Endothelial cell of umbilical vein (primary cell): ENCODE results near the gene ZNF148. TPM values are rescaled to one million over a fixed set of nuclear protein-coding genes. Genes with fewer than 3 reads are reported as not detected.

Experiments used
- BruUV-seq: library from RNA; stranded (reverse); fragments of 400-500 nt; replicated peaks from 2 replicates; lab custom pipeline; 2021; lab: Mats Ljungman, UMichigan
- CTCF ChIA-PET: fragments of 300-600, 350-600 bp; sonication (Branson Sonifier 250); formaldehyde crosslinking; loops from one replicate; lab custom pipeline; 2021; ENCODE audit warnings: antibody characterized with exemption, inconsistent platforms; lab: Charles Lee
- POLR2A ChIA-PET: fragments of 300-600, 350-600 bp; sonication (Branson Sonifier 250); formaldehyde crosslinking; loops from one replicate; lab custom pipeline; 2021; ENCODE audit warnings: antibody characterized with exemption, inconsistent platforms; lab: Charles Lee
- DNase-seq: peaks from one replicate; pipeline ENCODE4 v3.0.0-alpha.2; 2011; ENCODE audit warnings: low read depth, low spot score
- FAIRE-seq: peaks from 2 replicates; lab custom pipeline; 2011; peaks lifted over from hg19 to GRCh38; lab: Jason Lieb, UNC
- H2AFZ ChIP-seq: 2 replicates; pipeline ENCODE4 v1.6.0; 2012; ENCODE audit warnings: low read depth, low read length, control low read depth, inconsistent platforms
- H3K27ac ChIP-seq: 2 replicates; pipeline ENCODE4 v1.5.1; 2011; ENCODE audit warnings: low read depth, mild to moderate bottlenecking, control low read depth, low read length, moderate library complexity; ENCODE audit not compliant: insufficient read depth
- H3K27me3 ChIP-seq, 2 experiments: 2 replicates each; pipeline versions ENCODE4 v1.6.0 to v1.6.1; 2011; ENCODE audit warnings: low read length in 2 of 2, mixed read lengths in 1 of 2; ENCODE audit not compliant: control insufficient read depth in 2 of 2, insufficient read depth in 2 of 2
- H3K36me3 ChIP-seq, 2 experiments: 2 replicates in 1 of 2; 3 replicates in 1 of 2; pipeline ENCODE4 v1.5.1; 2011; ENCODE audit warnings: low read length in 2 of 2, mild to moderate bottlenecking in 1 of 2, moderate library complexity in 1 of 2; ENCODE audit not compliant: control insufficient read depth in 2 of 2, insufficient read depth in 2 of 2; ENCODE audit errors: extremely low read depth in 1 of 2
- H3K4me1 ChIP-seq: 3 replicates; pipeline ENCODE4 v1.5.1; 2011; ENCODE audit warnings: mild to moderate bottlenecking, low read length; ENCODE audit not compliant: control insufficient read depth, insufficient read depth; ENCODE audit errors: extremely low read depth
- H3K4me2 ChIP-seq: 2 replicates; pipeline ENCODE4 v1.6.1; 2011; ENCODE audit warnings: low read length, control low read depth, mixed read lengths; ENCODE audit not compliant: insufficient read depth
- H3K4me3 ChIP-seq, 3 experiments: fragments of 200-600 bp in 1 of 3; sonication (generic), shearing (Covaris generic) in 1 of 3; replicated peaks in 1 of 3; 2 replicates each; pipeline ENCODE4 v1.5.1; 2011 to 2016; ENCODE audit warnings: control low read depth in 3 of 3, low read length in 3 of 3, mild to moderate bottlenecking in 2 of 3, inconsistent platforms in 1 of 3, low read depth in 1 of 3, moderate library complexity in 1 of 3; ENCODE audit not compliant: insufficient read depth in 1 of 3
- H3K79me2 ChIP-seq: 2 replicates; pipeline ENCODE4 v1.6.0; 2012; ENCODE audit warnings: low read length, inconsistent platforms; ENCODE audit not compliant: control insufficient read depth, insufficient read depth
- H3K9ac ChIP-seq: replicated peaks from 2 replicates; pipeline ENCODE3; 2011; ENCODE audit warnings: low read length, control low read depth; ENCODE audit not compliant: insufficient read depth; ENCODE audit errors: extremely low read depth
- H3K9me1 ChIP-seq: replicated peaks from 3 replicates; pipeline ENCODE4 v1.6.0; 2011; ENCODE audit warnings: mild to moderate bottlenecking, low read length; ENCODE audit not compliant: control insufficient read depth, insufficient read depth; ENCODE audit errors: extremely low read depth
- H3K9me3 ChIP-seq: replicated peaks from 2 replicates; pipeline ENCODE4 v1.5.1; 2012; ENCODE audit warnings: low read length, inconsistent platforms; ENCODE audit not compliant: control insufficient read depth, insufficient read depth
- H4K20me1 ChIP-seq: replicated peaks from 2 replicates; pipeline ENCODE3; 2011; ENCODE audit warnings: mild to moderate bottlenecking, low read length; ENCODE audit not compliant: control insufficient read depth, insufficient read depth; ENCODE audit errors: extremely low read depth
- EZH2 ChIP-seq: IDR thresholded peaks from 2 replicates; pipeline ENCODE4 v1.6.1; 2012; ENCODE audit warnings: borderline replicate concordance, low read depth, mild to moderate bottlenecking, moderate library complexity, low read length, inconsistent platforms; ENCODE audit not compliant: severe bottlenecking
- FOS ChIP-seq: IDR thresholded peaks from 2 replicates; pipeline ENCODE4 v1.6.1; 2011; ENCODE audit warnings: mild to moderate bottlenecking, low read length, moderate library complexity, borderline replicate concordance; ENCODE audit not compliant: insufficient read depth
- MAX ChIP-seq: IDR thresholded peaks from 2 replicates; pipeline ENCODE4 v1.6.1; 2011; ENCODE audit not compliant: insufficient read depth, insufficient read length
- MYC ChIP-seq: IDR thresholded peaks from one replicate; pipeline ENCODE4 v1.6.1; 2011; ENCODE audit warnings: mild to moderate bottlenecking, low read depth, low read length
- POLR2A ChIP-seq: IDR thresholded peaks from 2 replicates; pipeline ENCODE4 v1.6.1; 2012; ENCODE audit warnings: low read depth, mild to moderate bottlenecking, control low read depth, low read length
- POLR2AphosphoS5 ChIP-seq: IDR thresholded peaks from 2 replicates; pipeline ENCODE4 v1.6.1; 2012; ENCODE audit warnings: low read depth, mild to moderate bottlenecking, control low read depth, low read length, moderate library complexity; ENCODE audit not compliant: insufficient read depth
- dilution Hi-C: fragments of 300-500 bp; cut with MboI; formaldehyde crosslinking; loops from one replicate; pipeline ENCODE4 v1.15.0; 2019; ENCODE audit warnings: low sequenced_read_pairs; ENCODE audit not compliant: extremely low pct_ligation_motif_present
- intact Hi-C: fragments of 100-400 bp; cut with micrococcal nuclease; formaldehyde crosslinking; loops from one replicate; pipeline ENCODE4 v1.10.0; 2022
- polyA plus RNA-seq, 4 experiments: library from polyadenylated mRNA; depleted of rRNA in 3 of 4; stranded (reverse) in 3 of 4; unstranded in 1 of 4; fragments of >200 nt; gene quantifications; 2 replicates each; pipeline versions ENCODE4 v1.2.1 to v1.2.3, GENCODE V29; 2011 to 2012; ENCODE audit warnings: missing spikeins in 1 of 4
- total RNA-seq: library from RNA; stranded (reverse); gene quantifications from 2 replicates; pipeline ENCODE4 v1.2.3, GENCODE V29; 2021
- TF ChIP-seq, protein P1 (sequence below), 2 donors: IDR thresholded peaks; 1 replicate in 1 of 2; 2 replicates in 1 of 2; pipeline ENCODE4 v1.5.1; 2011; ENCODE audit warnings: low read length in 2 of 2, mild to moderate bottlenecking in 2 of 2, moderate library complexity in 2 of 2, control low read depth in 1 of 2, inconsistent platforms in 1 of 2, low read depth in 1 of 2; ENCODE audit not compliant: insufficient read depth in 1 of 2; ENCODE audit errors: extremely low read depth in 1 of 2

ZNF148 gene
- total and polyA plus RNA-seq, 2 donors (not counting 3 experiments of a cell fraction or from before 2014, with no cell fraction given): 8.0 to 41.3 TPM

DNA sequence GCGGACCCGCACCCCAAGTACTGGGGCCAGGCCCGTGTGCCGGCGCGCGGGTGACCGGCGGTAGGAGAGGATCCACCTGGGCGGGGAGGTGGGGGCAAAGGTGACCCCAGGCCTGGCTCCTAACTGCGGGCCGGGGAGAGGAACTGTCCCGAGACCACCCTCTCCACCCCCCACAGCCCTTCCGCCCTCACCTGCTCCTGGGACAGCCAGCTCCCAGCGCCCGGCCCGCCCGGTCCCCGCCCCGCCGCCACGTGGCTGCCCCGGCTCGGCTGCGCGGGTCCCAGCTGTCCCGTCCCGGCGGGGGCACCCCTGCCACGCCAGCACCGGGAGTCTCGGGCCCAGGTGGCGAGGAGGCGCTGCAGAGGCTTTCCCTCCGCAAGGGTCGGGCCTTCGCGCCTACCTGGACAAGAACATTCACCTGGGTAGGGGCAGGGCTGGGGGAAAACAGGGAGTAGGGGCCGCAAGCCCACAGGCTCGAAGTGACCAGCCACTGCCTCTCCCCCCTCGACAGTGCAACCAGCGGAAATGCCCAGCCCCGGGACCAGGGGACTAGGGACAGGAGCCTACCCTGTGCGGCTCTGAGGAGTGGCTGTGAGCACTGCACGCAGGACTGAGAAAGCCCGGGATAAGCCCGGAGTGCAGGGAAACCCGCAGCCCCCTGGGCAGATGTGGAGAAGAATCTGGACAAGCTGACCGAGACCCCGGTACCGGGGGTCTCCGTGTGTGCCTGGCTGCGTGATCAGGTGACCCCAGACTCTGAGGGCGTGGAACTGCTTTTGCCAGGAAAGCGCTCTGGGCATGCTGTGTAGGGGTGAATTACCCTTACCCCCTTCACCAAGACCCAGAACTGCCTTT lies 162.4 kb downstream of the ZNF148 start, which contains the start of gene SLC12A8:
Gene SLC12A8 (minus strand): TSS at position 240 of the 855 bp plus-strand sequence. CDS start 1,399 bp downstream, outside the sequence.
- CTCF ChIA-PET: interaction anchor here (1.2 kb wide), 1 partner anchor 16 kb away, joined by 3 read pairs; no protein-coding TSS in a partner anchor
- Histone ChIP-seq H3K9me1 (no peaks in the 10 kb centered on the region), H3K4me1 (peaks cover 7% of the 10 kb centered on the region), H3K27ac (no peak within 1 kb of the TSS), H3K79me2 (no peaks in the 10 kb centered on the region), H3K27me3 (peaks cover 5 to 8% of the 10 kb centered on the region in 2 experiments), H3K36me3 (no peaks in the 10 kb centered on the region), H2AFZ (peak within 1 kb of the TSS; percentile 83), H3K9ac (no peak within 1 kb of the TSS), H3K4me2 (peak within 1 kb of the TSS; percentile 63), H3K9me3 (no peaks in the 10 kb centered on the region), H3K4me3 (peak within 1 kb of the TSS; percentile 9 to 42 (median 33)), H4K20me1 (no peaks in the 10 kb centered on the region)
- DNase-seq: no peak
- BruUV-seq: no TSS peak
- dilution Hi-C loops (no loop called here), intact Hi-C loops (loop anchor here (10.0 kb wide), 1 partner anchor 372 kb away; no protein-coding TSS in a partner anchor)
- POLR2A ChIA-PET: no interaction called here
- no peak for TF ChIP-seq FOS
- TF ChIP-seq, protein P1, sequence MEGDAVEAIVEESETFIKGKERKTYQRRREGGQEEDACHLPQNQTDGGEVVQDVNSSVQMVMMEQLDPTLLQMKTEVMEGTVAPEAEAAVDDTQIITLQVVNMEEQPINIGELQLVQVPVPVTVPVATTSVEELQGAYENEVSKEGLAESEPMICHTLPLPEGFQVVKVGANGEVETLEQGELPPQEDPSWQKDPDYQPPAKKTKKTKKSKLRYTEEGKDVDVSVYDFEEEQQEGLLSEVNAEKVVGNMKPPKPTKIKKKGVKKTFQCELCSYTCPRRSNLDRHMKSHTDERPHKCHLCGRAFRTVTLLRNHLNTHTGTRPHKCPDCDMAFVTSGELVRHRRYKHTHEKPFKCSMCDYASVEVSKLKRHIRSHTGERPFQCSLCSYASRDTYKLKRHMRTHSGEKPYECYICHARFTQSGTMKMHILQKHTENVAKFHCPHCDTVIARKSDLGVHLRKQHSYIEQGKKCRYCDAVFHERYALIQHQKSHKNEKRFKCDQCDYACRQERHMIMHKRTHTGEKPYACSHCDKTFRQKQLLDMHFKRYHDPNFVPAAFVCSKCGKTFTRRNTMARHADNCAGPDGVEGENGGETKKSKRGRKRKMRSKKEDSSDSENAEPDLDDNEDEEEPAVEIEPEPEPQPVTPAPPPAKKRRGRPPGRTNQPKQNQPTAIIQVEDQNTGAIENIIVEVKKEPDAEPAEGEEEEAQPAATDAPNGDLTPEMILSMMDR (IDR thresholded peaks at IDR 0.05; ENCODE audit: extremely low read depth in 1 of 2, insufficient read depth in 1 of 2, low read depth in 1 of 2, low read length in 2 of 2): no peak
- peak; percentile 33 for TF ChIP-seq EZH2
- no peak for TF ChIP-seq POLR2A
- TF ChIP-seq MYC: no peak
- no peak for TF ChIP-seq POLR2AphosphoS5
- no peak for TF ChIP-seq MAX
- no peak for FAIRE-seq
